GM13976 (cell line): ENCODE measurements around the gene PNLIPRP2.

ENCODE experiments used
- DNase-seq: peaks from one replicate; pipeline ENCODE4 v3.0.0; 2012; ENCODE audit warnings: low spot score
- CTCF ChIP-seq: IDR thresholded peaks from 2 replicates; pipeline ENCODE4 v1.5.1; 2012; ENCODE audit warnings: borderline replicate concordance, mild to moderate bottlenecking; ENCODE audit not compliant: insufficient read depth; ENCODE audit errors: extremely low read depth, missing control alignments, control extremely low read depth
- in situ Hi-C: fragments of 300-500 bp; cut with MboI; formaldehyde crosslinking; loops from one replicate; pipeline ENCODE4 v1.12.0; 2022; ENCODE audit warnings: low sequenced_read_pairs, mixed read lengths, inconsistent platforms; ENCODE audit not compliant: unreplicated experiment

Gene PNLIPRP2

GRCh38 chr10:116683166-116683565 is 62.4 kb downstream of the PNLIPRP2 start:
- TF ChIP-seq CTCF, result no peak
- in situ Hi-C loops, result loop anchor here (10.0 to 25.0 kb wide), 2 partner anchors 104 to 492 kb away; no protein-coding TSS in a partner anchor
- no peak for DNase-seq

- no peak for DNase-seq
- in situ Hi-C loops, result loop anchor here (10.0 to 25.0 kb wide), 2 partner anchors 103 to 491 kb away; no protein-coding TSS in a partner anchor
- TF ChIP-seq CTCF, result no peak
Measured at GRCh38 chr10:116683821-116684220, 63.1 kb downstream of the PNLIPRP2 start.

DNA sequence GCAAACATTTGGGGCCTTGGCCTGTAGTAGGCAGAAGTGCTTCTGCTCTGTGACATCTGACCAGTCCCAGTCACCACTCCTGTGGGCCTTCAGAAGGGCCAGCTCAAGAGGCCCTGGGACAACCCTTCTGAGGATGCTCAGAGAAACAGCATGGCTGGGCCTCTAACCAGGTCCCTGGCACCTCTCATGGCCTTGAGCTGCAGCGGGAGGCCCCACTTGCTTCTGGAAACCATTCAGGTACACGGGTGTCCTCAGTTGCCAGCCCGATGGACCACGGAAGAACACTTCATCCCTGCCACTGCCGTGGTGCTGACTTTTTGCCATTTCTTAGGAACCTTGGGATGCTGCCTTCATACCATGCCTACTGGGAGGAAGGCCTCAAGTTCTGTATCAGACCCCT is 64.0 kb downstream of the PNLIPRP2 start:
- no peak for DNase-seq
- TF ChIP-seq CTCF, result no peak
- in situ Hi-C loops, result loop anchor here (10.0 to 25.0 kb wide), 2 partner anchors 103 to 490 kb away; no protein-coding TSS in a partner anchor

DNA sequence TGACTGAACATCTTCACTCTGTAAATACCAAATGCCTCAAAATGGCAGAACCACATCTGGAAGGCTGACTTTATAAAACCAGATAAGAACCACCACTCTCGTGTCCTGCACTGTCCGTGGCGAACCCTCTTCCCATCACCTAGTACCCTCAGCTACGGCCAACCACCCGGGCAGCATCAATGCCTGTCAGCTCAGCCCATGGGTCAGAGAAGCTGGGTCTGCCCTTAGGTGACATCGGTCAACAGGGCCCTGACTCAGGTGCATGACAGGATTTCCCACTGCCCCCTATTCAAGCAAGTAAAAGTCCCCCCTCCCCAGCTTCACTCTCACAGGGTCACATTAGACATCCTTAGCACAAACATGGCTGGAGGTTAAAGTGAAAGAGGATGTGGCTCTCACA is 65.1 kb downstream of the PNLIPRP2 start:
- in situ Hi-C loops, result loop anchor here (10.0 to 25.0 kb wide), 2 partner anchors 101 to 489 kb away; no protein-coding TSS in a partner anchor
- DNase-seq, result no peak
- no peak for TF ChIP-seq CTCF

- no peak for TF ChIP-seq CTCF
- DNase-seq, result no peak
- in situ Hi-C loops, result loop anchor here (10.0 to 25.0 kb wide), 2 partner anchors 101 to 488 kb away; no protein-coding TSS in a partner anchor
Measured at GRCh38 chr10:116686632-116687031, 65.9 kb downstream of the PNLIPRP2 start.

GRCh38 chr10:116687633-116688032 is 66.9 kb downstream of the PNLIPRP2 start:
- no peak for TF ChIP-seq CTCF
- in situ Hi-C loops, result loop anchor here (10.0 to 25.0 kb wide), 2 partner anchors 100 to 487 kb away; no protein-coding TSS in a partner anchor
- DNase-seq, result no peak
